NCI-H1417 treated with DMSO at 0.1 percent for 48 hours (cell line): ENCODE data around the gene PPM1H.
"Not testable (repeated sequence)": the region's sequence is repeated elsewhere in the genome, so short reads cannot be mapped to it uniquely, and the experiment has no call there.

Experiments
- DNase-seq: peaks from one replicate; lab custom pipeline; 2025; lab: John Stamatoyannopoulos, UW

The PPM1H gene

GRCh38 chr12:62767496-62767895 lies 167.5 kb downstream of the PPM1H start:
- DNase-seq: no peak

- no peak for DNase-seq
Measured at GRCh38 chr12:62766496-62766895, 168.5 kb downstream of the PPM1H start.

- DNase-seq: no peak
Measured at GRCh38 chr12:62763861-62764645, 170.9 kb downstream of the PPM1H start.

GRCh38 chr12:62763312-62763711 lies 171.6 kb downstream of the PPM1H start:
- no peak for DNase-seq

- DNase-seq: no peak
Measured at GRCh38 chr12:62762645-62763044, 172.3 kb downstream of the PPM1H start.

GRCh38 chr12:62761658-62762057 lies 173.3 kb downstream of the PPM1H start:
- DNase-seq: no peak

GRCh38 chr12:62760779-62761178 lies 174.2 kb downstream of the PPM1H start:
- DNase-seq: no peak

- DNase-seq: not testable (repeated sequence)
Measured at GRCh38 chr12:62760341-62760740, 174.6 kb downstream of the PPM1H start.

GRCh38 chr12:62758216-62758615 lies 176.7 kb downstream of the PPM1H start:
- DNase-seq: no peak

- DNase-seq: no peak
Measured at GRCh38 chr12:62757048-62757447, 177.9 kb downstream of the PPM1H start.

GRCh38 chr12:62754706-62755105 lies 180.2 kb downstream of the PPM1H start:
- DNase-seq: no peak

- no peak for DNase-seq
Measured at GRCh38 chr12:62751810-62752155, 183.2 kb downstream of the PPM1H start.

- DNase-seq: no peak
Measured at GRCh38 chr12:62750941-62751809, 183.8 kb downstream of the PPM1H start.

- DNase-seq: no peak
Measured at GRCh38 chr12:62749586-62749985, 185.4 kb downstream of the PPM1H start.

- no peak for DNase-seq
Measured at GRCh38 chr12:62748941-62749468, 185.9 kb downstream of the PPM1H start.

GRCh38 chr12:62744551-62744950 lies 190.4 kb downstream of the PPM1H start:
- no peak for DNase-seq

- DNase-seq: no peak
Measured at GRCh38 chr12:62739266-62740015, 195.5 kb downstream of the PPM1H start.

GRCh38 chr12:62738616-62739015 lies 196.3 kb downstream of the PPM1H start:
- no peak for DNase-seq

- DNase-seq: no peak
Measured at GRCh38 chr12:62738105-62738504, 196.8 kb downstream of the PPM1H start.

- no peak for DNase-seq
Measured at GRCh38 chr12:62737615-62738014, 197.3 kb downstream of the PPM1H start.

GRCh38 chr12:62737188-62737587 lies 197.8 kb downstream of the PPM1H start:
- DNase-seq: no peak

GRCh38 chr12:62736596-62736995 lies 198.4 kb downstream of the PPM1H start:
- no peak for DNase-seq
